GM12873 (cell line): Measurements from ENCODE around the gene ECSCR.

Source experiments
- TF ChIP-seq, protein P1 (sequence below): IDR thresholded peaks from 2 replicates; pipeline ENCODE4 v1.5.1; 2012; ENCODE audit warnings: low read depth, mild to moderate bottlenecking, moderate library complexity, low read length, control low read depth; ENCODE audit not compliant: insufficient read depth; ENCODE audit errors: missing control alignments

ECSCR gene

GRCh38 chr5:139422307-139422893 is 40.1 kb downstream of the ECSCR start:
- TF ChIP-seq, protein P1, sequence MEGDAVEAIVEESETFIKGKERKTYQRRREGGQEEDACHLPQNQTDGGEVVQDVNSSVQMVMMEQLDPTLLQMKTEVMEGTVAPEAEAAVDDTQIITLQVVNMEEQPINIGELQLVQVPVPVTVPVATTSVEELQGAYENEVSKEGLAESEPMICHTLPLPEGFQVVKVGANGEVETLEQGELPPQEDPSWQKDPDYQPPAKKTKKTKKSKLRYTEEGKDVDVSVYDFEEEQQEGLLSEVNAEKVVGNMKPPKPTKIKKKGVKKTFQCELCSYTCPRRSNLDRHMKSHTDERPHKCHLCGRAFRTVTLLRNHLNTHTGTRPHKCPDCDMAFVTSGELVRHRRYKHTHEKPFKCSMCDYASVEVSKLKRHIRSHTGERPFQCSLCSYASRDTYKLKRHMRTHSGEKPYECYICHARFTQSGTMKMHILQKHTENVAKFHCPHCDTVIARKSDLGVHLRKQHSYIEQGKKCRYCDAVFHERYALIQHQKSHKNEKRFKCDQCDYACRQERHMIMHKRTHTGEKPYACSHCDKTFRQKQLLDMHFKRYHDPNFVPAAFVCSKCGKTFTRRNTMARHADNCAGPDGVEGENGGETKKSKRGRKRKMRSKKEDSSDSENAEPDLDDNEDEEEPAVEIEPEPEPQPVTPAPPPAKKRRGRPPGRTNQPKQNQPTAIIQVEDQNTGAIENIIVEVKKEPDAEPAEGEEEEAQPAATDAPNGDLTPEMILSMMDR = peak; percentile 82

GRCh38 chr5:139419226-139420192 is 43.0 kb downstream of the ECSCR start:
- TF ChIP-seq, protein P1 = no peak

DNA sequence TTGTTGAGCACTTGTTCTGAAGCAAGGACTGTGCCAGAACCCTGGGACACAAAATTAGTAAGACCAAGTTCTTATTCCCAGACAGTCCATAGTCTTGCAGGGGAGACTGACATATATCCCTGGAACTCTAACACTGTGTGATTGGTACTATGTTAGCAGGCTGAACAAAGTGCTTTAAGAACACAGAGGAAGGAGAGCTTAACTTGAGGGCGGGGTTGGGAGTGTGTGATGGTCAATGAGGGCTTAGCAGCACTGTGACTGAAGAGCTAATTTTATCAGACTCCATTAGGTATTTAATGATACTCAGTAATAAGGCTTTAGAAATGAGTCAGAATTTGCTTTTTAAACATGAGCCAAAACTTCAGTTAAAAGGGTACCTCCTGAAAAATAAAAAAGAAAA is 43.8 kb downstream of the ECSCR start:
- TF ChIP-seq, protein P1 = no peak

DNA sequence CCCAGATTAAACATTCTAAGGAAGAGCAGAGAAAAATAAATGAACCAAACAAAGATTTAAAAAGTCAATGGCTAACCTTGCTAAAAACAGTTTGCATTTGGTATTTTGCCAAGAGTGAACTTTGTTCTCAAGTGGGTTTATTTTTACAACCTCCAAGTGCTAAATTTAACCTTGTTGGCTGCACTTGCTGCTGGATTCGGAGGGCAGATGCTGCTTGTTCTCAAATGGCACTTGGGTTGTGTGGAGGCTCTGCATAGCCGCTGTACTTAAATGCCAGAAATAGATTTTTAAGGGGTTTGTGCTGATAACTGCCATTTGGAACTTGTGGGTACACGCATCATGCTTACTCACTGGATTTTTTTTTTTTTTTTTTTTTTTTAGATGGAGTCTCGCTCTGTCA is 45.3 kb downstream of the ECSCR start:
- TF ChIP-seq, protein P1 = no peak

DNA sequence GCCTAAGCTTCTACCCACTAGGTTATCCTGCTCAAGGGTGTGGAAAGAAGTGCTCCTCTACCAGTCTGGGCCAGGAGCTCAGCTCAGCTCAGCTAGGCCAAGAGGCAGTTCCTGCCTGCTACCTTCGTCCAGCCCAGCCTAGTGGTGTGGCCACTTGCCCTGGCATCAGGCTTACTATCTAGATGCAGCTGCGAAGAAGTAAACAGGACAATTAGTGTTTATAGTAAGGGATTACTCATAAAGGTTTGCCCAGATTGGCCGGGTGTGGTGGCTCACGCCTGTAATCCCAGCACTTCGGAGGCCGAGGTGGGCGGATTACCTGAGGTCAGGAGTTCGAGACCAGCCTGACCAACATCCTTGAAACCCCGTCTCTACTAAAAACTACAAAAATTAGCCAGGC is 45.9 kb downstream of the ECSCR start:
- TF ChIP-seq, protein P1 = no peak

DNA sequence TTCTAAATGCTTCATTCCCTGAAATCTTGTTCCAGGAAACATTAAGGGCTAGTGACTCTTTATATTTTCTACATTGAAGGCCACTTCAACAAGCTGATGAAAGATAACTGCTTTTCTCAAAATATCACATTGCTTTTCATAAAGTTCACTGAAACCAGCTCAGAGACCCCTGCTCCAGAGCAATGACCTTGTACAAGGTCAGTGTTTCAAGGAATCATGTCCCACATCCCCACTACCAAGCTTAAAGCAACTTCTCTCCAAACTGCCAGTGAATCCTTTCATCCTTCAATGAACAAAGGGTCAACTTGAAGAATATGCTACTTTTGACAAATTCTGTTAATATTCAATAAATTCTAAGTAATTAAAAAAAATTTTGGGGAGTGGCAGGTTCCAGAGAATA is 46.7 kb downstream of the ECSCR start:
- TF ChIP-seq, protein P1 = no peak

DNA sequence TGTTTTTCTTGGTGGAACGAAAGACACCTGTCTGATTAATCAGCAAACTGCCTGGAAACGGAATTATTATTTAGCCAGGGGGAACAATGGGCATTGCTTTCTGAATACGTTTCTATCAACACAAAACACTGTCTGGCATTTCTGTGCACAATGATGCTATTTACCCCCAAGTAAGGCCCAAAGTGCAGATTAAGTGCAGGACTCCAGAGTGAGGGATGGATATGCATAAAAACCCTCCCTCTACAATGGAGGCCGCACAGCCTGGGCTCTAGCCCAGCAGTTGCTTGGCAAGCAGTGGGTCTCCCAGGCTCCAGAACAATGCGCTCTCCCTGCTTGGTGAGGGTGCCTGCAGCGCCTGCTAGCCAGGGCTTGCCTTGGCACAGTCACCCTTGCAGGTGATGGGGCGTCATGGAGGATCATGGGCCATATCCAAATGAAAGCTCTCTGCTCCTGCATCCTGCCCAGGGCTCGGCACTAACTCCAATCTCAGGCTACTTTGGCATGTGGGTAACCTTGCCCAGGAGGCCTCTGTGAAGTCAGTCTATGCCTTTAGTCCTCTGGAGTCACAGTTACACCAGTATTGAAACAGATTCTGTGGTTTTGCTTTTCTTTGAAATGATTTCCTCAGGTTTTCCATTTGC is 47.2 kb downstream of the ECSCR start:
- TF ChIP-seq, protein P1 = no peak
